Measurements from ENCODE around the gene AGPAT3.

Gene AGPAT3

DNA sequence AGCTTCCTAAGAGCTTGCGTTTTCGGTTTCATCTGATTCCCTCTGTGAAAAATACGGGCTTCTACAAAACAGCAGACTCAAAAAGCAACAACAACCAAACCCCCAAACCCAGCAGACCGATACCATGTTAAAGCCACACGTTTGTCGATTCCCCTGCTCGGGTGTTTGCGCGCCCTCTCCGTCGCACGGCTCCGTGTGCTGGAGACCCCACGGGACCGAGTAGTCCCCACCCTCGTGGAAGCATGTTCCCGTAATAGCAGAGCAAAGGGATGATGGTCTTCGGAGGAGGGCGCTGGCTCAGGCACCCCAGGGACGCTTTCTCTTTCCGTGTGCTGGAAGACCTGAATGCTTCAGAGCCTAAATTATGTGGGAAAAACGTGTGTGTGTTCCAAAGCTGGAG, 42.7 kb downstream of the AGPAT3 start:
- no peak for DNase-seq (ENCODE audit: low read depth)

DNA sequence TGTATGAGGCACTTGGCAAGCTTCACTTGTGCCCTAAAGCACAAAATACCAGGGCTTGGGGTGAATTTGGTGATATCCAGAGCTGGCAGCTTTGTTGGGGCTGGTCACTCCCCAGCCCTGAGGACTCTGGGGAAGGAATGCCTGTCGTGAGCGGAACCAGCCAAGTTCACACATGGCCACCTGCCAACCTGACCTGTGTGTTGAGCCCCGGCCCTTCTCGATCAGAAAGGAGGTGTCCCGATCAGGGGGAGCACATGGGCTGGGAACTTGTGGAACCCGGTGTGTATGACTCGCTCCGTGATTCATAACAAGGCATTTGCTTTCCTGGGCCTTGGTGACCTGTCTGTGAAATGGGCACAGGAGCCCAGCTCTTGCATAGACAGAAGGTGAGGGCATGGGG, 43.1 kb downstream of the AGPAT3 start:
- DNase-seq (ENCODE audit: low read depth) = no peak

DNA sequence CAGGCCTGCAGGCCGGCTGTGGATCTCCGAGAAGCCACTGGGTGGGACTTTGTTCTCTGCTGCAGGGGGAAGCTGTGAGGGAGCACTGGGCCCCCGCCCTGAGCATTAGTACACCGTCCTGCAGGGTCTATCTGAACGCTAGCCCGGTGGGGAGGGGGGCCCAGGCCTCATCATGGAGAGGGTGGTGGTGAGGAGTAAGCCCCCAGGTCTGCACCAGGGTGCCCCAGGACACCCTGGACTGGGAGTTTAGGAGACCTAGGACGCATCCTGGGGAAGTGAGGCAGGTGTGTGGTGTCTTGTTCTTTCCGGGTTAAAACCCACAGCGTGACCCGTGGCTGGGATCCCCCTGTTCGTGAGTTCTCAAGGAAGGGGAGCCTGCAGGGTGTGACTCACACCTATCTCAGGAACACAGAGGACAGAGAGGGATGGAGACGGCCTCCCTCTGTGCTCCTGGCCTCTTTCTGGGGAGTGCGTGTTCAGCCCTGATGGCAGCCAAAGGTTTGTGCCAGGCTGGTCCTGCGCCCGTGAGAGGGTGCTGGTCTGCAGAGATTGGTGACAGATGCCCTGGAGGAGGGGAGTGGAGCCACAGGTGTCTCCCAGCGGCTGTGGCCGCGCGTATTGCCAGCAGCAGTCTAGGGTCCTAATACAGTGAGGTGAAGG, 44.8 kb downstream of the AGPAT3 start:
- DNase-seq (ENCODE audit: low read depth) = no peak

DNA sequence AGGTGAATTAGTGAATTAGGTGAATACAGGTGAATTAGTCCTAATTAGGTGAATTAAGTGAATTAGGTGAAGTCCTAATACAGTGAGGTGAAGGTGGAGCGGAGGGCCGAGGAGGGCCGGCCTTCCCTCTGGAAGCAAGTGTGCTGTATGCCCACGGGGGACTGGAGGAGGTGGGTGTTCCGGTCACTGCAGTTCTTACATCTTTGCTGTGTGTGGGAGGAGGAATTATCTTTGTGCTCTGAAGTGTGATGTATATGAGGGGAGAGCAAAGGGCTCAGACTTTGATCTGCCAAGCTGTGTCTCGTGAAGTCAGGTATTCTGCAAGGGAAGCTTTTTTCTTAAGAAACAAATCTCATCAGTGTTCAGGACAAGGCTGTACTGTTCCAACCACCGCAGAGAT, 45.4 kb downstream of the AGPAT3 start:
- DNase-seq (ENCODE audit: low read depth) = no peak

DNA sequence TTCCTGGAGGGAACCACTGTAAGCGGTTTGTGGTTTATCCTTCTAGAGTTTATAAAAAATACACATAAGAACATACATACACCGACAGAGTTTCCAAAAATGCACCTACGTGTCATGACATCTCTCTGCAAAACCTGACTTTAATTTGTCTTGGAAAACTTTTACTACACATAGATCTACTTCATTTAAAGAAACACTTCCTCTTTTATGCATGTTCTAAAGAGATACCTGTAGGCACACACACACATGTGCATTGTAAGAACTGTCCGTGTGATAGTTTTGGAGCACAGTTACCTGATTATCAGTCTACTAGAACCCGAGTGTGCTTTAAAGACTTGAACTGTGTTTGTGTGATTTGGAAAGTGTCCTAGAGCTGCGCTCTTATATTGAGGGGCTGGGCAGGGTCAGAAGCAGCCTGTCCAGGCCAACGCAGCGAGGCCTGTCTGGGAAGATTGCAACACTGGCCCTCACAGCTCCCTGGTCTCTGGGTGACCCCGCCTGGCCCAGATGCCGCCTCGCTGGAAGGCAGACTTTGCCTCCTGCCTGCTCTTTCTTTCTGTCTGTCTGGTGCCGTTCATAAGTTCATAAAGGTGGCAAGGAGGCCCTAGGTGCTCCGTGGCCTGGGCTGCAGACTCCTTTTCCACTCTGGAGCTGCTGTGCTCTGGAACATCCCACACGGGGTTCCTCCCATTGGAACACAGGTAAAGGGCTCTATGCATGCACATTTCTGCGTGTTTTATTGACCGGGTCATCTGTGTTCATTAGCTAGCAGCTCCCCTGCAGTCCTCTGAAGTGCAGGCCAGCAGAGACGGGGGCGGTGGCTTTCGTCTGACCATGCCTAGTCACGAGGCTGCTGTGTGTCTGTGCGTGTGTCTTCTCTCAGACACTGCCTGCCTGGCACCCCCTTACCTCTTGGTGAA, 46.3 kb downstream of the AGPAT3 start:
- DNase-seq (ENCODE audit: low read depth) = no peak

DNA sequence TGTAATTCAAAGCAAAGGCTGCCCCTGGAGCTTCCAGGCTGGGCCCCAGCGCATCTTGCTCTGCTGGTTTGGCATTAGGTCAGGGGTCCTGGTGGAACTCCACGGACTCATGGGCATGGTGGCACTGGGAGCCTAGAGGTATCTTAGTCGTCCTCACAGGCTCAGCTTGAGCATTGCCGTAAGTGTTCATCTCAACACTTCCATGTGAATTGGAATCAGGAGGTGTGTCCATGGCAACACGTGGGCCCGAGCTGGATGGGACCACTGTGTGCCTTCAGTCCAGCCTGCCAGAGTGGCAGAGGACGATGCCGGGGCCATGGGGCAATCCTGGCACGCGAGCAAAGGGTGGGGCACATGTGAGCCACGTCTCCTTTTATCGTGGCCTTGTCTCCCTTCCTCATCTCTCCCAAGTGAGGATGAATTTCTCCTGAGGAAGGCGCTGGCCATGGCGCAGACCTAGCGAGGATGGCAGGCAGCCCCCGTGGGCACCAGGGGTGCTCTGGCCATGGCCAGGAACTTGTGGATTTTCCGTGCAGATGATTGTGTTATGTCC, 47.0 kb downstream of the AGPAT3 start:
- DNase-seq (ENCODE audit: low read depth) = no peak

DNA sequence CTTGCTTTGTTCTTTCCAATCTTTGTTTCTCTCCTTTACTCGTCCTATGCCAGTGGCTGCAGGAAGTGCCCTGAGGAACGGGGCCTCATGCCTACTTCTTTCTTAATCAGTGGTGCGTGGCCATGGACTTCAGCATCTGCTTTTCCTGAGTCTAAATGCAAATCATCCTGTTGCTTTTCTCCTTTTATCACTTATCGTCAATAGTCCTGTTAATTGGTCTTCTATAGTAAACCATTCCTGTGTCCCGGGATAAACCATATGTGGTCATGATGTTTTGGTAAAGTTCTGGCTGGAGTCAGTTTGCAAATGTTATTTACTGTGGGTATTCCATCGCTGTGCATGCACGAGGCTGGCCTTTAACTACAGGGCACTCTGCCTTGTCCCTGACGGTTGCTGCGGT, 47.5 kb downstream of the AGPAT3 start:
- no peak for DNase-seq (ENCODE audit: low read depth)

DNA sequence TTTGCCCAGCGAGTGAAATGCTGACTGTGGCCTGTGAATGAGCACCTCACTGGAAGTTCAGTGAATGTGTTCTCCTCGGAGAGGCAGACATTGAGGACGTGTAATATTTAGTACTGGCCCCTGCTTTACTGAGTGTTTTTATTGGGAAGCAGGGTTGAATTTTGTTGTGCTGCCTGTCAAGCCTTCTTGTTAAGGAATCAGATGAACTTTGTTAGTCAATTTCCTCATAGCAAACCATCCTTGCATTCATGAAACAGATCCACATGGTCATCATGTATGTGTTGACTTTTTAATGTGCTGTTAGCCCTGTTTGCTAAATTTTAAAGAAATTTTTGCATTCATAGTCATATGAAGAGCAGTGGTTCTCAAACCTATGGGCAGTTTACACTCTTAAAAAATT, 47.9 kb downstream of the AGPAT3 start:
- DNase-seq (ENCODE audit: low read depth) = no peak

DNA sequence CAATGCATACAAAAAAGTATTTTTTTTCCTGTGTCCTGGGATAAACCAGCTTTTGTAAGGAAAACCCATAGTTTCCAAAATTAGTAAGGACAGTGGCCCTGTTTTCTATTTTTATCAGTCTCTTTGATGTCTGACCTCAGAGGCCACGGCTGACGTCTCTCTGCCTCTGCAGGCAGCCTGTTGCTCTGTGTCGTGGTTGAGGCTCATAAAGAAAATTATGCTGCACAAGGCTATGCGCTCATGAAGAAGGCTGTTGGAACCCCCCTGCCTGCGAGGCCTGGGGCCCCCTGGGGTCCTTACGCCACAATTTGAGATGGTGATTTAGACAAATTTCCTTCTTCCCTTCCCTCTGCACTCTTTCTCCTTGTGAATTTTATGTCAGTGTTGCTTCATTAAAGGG, 48.9 kb downstream of the AGPAT3 start:
- DNase-seq (ENCODE audit: low read depth) = no peak

DNA sequence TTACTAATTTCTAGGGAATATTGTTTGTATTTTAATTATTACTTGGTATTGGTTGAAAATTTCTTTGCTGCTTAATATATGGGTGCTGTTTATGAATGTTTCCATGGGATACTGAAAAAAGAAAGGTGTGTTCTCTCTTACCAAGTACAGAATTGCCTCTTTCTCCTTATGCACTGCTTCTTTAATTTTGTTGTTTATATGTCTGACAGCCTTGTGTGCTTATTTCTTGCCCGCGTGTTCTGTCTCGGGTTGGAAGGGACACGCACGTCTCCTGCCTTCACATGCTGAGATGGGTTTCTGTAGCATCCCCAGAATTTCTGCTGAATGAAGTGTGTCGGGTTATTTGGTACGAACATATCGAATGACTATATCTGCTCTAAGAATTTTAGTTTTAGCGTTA, 51.1 kb downstream of the AGPAT3 start:
- no peak for DNase-seq (ENCODE audit: low read depth)

DNA sequence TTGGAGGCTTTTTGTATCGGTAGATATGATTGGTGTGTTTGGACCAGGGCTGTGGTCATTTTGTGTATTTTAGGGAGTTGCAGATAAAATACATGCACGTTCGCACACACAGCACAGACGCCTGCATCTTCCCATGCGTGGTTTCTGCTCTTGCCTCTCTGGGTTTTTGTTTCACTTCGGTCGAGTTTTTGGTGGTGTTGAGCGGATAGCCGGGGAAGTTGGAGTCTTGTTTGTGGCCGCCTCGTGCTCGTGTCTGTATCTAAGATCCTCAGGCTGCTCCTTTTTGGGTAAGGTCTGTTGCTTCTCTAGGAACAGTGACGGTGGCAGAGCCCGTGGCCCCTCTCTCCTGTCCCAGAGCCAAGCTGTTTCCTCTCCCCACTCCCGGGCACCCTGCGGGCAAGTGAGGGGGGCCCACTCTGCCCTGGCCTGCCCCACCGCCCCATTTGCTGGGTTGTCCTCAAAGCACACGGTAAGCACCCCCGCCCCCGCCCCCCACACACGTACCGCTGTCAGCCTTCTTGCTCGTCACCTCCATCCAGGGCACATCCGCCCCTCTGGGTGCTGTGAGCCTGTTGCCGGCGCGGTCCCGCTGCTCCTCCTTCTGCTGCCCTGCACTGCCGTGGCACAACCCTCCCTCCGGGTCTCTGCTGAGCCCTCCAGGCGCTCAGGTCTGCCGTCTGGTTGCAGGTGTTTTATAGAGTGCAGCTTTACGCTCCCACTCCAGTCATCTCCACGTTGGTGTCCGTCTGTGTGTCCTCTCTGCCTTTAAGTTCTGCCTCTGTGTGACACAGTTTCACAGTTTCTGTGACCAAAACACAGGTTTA, 51.9 kb downstream of the AGPAT3 start:
- DNase-seq (ENCODE audit: low read depth) = peak; percentile 54

DNA sequence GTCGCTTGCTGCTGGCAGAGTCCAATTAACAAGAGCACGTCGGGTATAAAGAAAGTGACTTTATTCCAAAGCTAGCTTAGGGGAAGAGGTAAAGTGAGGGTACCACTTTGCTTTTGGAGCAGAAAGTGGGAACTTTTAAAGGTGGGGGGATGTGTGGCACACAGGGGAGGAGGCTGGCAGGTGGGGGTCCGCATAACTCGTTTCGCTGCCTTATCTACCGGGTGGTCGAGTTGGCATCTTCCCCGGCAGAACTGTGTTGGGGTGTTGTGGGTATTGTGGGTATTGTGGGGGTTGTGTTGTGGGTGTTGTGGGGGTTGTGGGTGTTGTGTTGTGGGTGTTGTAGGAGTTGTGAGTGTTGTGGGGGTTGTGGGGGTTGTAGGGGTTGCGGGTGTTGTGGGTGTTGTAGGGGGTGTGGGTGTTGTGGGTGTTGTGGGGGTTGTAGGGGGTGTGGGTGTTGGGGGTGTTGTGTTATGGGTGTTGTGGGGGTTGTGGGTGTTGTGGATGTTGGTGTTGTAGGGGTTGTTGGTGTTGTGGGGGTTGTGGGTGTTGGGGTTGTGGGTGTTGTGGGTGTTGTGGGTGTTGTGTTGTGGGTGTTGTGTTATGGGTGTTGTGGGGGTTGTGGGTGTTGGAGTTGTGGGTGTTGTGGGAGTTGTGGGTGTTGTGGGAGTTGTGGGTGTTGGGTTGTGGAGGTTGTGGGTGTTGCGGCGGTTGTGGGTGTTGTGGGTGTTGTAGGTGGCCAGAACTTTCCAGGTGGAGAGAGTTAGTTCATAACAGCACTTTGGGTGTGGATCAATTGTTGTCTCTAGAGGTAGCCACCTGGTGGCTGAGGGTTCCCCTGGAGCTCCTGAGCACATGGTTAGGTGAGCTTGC, 52.7 kb downstream of the AGPAT3 start:
- no peak for DNase-seq (ENCODE audit: low read depth)

DNA sequence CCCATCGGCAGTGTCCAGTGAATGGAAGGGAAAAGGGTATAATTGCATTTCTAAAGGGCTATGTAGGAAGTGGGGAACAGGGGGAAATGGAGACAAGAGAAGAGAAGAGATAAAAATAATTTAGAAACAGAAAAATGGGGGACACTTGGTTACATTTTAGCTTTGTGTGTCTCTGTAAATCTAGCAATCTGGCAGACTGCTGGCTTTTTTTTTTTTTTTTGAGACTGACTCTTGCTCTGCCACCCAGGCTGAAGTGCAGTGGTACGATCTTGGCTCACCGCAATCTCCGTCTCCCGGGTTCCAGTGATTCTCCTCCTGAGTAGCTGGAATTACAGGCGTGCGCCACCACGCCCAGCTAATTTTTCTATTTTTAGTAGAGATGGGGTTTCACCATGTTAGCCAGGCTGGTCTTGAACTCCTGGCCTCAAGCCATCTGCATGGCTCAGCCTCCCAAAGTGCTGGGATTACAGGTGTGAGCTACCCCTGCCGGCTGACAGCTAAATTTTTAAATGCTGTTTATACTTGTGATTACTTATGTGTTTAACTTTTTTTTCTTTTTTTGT, 53.4 kb downstream of the AGPAT3 start:
- no peak for DNase-seq (ENCODE audit: low read depth)

DNA sequence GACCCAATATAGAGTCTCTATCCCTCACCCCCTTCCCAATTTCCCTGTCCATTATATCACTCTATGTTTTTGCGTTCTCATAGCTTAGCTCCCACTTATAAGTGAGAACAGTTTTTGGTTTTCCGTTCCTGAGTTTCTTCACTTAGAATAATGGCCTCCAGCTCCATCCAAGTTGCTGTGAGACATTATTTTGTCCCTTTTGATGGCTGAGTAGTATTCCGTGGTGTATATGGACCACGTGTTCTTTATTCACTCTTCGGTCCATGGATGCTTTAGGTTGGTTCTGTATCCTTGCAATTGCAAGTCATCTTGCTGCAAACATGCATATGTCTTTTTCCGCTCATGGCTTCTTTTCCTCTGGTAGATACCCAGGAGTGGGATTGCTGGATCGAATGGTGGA, 54.3 kb downstream of the AGPAT3 start:
- DNase-seq (ENCODE audit: low read depth) = no peak

DNA sequence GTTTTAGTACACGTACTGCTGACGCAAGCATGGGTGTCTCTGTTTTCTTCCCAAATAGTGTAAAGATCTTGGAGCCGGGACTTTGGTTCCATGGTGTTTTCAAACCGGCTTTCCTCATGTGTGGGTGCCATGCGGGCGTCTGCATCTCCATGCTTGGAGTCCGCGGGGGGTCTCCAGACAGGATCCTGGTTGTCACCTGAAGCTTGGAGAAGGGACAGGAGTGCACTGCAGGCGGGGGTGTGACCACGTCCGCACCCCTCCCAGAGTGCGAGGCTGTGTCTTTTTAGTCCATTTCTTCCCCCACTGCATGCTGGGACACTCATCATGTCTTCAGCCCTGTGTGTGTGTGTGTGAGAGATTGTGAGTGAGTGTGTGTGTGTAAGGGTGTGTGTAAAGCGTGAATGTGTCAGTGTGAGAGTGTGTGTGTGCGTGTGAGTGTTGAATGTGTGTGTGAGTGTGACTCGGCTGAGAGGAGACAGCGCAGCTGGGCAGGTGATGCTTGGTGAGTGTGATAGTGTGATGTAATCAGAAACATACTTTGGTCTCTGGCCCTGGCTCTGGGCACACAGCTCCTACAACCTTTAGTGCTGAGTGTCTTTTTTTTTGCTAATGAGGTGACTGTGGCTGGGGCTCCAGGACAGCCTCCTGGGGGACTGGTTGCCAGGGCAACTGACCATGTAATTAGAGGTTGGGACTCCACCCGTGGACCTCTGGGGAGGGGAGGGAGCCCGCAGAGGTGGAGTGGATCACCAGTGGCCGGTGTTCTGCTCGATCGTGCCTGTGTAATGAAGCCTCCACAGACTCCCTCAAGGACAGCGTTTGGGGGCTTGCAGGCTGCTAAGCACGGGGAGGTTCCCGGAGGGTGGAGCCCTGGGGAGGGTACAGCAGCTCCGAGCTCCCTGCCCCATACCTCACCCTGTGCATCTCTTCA, 55.1 kb downstream of the AGPAT3 start:
- no peak for DNase-seq (ENCODE audit: low read depth)

DNA sequence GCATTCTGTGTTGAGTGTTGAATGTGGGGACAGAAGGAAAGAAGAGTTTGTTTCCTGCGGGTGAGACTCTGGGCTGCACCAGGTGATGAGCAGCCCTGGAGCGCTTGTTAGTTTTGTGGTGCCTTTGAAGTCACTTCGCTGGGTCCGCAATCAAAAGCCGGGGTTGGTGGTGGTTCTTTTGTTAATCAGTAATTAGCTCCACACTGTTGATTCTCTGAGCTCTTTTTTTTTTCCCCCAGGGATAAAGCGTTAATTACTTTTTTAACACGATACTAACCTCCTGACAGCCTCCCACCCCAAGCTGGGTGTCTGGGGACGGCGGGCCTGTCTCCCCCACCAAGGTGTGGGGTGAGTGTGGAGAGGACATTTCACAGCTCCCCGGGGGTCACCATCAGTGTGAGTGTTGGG, 56.6 kb downstream of the AGPAT3 start:
- peak; percentile 17 for DNase-seq (ENCODE audit: low read depth)

DNA sequence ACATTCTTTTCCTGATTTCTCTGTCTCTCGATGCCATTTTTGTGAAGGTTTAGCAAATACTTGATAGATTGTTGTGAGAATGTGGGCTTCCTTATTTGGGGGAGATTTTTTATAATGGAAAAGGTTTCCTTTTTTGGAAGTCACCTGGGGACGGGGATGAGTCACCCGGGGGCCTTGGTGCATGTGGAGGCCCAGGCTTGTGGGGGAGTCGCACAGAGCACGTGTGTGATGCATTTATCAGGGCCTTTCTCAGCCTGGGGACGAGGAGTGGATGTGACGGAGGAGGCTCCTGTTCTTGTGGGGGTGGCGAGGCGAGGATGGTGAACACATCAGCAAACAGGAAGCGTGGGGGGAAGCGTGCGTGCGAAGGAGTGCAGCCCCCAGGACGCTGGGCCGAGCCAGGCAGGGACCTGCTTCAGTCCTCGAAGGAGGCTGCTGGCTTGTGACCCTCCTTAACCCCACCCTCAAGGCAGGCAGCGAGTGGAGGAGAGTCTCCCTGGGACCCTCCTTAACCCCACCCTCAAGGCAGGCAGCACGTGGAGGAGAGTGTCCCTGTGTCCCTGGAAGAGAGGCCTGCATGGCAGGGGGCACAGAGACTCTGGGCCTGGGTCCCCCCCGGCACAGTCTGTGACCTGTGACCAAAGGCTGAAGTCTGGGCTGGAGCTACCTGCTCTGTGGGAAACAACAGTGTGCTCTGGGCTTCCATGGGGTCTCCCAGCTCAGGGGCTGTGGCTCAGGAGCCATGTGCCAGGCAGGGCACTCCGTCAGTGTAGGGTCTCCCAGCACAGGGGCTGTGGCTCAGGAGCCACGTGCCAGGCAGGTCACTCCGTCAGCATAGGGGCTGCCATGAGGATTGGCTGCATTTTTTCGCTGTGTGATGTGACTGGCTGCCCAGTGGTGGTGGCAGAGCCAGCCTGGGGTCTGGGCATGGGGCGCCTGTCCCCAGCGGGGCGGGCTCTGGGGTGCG, 57.2 kb downstream of the AGPAT3 start:
- DNase-seq (ENCODE audit: low read depth) = peak; percentile 51

DNA sequence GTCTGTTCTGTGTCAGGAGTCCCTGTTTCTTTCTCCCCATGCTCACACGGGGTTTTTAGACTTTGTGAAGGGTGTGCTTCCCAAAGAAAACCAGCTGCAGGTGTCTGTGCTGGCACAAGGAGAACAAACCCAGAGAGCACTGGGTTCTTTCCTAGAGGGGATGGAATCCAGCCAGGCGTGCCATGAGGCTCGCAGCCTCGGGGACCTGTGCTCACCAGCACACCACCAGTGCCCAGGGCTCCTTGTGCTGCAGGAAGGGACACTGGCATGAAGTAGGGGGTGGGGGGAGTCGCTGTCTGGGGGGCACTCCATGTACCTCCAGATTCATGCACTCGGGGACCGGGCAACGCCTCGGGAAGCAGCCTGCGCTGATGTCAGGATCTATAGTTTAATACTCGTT, 57.9 kb downstream of the AGPAT3 start:
- DNase-seq (ENCODE audit: low read depth) = no peak

DNA sequence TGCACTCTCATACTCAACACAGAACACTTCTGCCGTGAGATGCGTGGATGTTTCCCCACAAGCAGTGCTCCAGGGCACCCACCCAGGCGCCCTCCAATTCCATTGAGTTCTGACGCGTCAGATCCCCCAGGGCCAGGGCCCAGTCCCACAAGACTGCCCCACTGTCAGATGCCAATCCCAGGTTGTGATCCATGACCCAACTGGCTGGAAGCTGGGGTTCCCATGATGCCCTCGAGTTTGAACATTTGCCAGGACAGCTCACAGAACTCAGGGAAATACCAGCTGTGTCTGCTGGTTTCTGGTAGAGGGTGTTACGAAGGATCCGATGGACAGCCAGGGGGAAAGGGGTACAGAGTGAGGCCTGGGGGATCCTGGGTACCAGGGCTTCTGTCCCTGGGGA, 58.4 kb downstream of the AGPAT3 start:
- no peak for DNase-seq (ENCODE audit: low read depth)

All from activated T-helper 1 cell treated with Interleukin-2 at 50 U/mL for 16 hours (primary cell).